GM19023 (cell line): ENCODE results near the gene DUS2.
"Not testable (repeated sequence)": the region's sequence is repeated elsewhere in the genome, so short reads cannot be mapped to it uniquely, and the experiment has no call there.

Experiments used
- ATAC-seq: cut with Tn5 transposase; IDR thresholded peaks from one replicate; pipeline ENCODE4 v1.9.1; 2021; ENCODE audit warnings: mild to moderate bottlenecking, moderate library complexity; ENCODE audit not compliant: unreplicated experiment

The DUS2 gene

DNA sequence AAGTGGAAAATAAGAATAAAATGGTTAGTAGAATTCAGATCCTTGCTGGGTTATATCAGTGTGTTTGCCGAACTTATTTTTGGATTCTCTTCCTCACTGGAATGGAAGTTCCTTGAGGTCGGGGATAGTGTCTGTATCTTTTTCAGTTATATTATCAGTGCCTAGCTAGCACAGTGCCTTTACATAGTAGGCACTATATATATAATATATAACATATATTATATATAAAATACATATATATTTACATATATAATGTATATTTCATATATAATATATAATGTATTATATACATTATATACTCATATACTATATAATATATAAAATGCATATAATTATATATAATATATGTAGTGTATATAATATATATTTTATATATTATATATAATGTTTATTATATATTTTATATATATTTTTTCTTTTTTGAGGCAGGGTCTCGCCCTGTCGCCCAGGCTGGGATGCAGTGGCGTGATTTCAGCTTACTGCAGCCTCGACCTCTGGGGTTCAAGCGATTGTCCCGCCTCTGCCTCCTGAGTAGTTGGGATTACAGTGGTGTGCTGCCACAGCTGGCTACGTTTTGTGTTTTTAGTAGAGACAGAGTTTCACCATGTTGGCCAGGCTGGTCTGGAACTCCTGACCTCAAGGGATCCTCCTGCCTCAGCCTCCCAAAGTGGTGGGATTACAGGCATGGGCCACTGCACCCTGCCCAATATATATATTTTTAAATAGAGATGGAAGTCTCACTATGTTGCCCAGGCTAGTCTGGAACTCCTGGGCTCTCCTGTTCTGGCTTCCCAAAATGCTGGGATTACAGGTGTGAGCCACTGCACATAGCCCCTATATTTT lies 65.3 kb downstream of the DUS2 start:
- no peak for ATAC-seq

DNA sequence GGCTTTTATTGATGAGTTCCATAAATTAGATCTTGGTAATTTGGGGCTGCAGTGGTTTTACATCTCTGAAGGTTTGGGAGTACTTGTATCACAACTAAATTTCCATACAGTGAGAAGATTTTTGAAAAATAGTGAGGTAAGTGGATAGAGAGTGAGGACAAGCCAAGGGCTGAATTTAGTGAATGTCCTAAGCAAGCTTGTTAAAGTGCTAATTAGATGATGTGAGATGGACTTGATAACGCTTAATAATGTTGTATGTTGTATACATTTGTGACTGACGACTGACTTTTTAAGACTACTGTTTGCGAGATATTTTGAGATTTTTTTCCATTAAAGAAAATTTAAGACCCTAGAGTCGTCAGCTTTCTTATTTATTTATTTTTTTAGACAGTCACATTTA lies 66.0 kb downstream of the DUS2 start:
- ATAC-seq = no peak

DNA sequence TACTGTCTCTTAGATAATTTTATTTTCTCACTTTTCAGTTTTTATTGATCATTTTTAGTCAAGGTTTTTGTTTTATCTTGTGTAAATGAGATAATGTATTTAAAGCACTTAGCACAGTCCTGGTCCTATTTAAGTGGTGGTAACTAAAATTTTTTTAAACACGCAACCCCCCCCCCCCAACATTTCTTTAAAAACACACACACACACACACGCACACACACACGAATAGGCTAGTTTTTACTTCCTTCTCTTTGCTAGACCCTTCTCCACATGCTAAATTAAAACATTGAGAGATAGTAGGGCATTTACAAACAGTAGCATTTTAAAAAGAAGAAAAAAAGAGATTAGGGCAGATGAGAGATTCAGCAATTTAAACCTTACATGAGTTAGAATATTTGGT lies 67.0 kb downstream of the DUS2 start:
- no peak for ATAC-seq

DNA sequence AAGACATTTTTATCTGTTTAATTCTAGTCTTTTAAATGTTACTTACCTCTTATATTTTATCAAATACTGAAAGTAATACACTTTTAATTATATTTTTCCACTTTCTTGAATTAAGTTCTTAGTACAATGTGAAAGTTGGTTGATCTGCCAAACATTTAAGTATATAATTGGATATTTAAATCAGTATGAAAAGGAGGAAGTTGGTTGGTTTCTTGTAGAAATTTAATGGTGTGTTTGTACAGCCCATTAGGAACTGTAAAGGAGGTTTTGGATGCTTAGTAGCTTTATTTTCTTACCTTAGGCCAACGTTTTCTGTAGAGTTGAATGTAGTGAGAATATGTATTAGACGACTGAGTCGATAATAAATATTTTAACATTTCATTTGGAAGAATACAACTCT lies 67.4 kb downstream of the DUS2 start:
- ATAC-seq = no peak

DNA sequence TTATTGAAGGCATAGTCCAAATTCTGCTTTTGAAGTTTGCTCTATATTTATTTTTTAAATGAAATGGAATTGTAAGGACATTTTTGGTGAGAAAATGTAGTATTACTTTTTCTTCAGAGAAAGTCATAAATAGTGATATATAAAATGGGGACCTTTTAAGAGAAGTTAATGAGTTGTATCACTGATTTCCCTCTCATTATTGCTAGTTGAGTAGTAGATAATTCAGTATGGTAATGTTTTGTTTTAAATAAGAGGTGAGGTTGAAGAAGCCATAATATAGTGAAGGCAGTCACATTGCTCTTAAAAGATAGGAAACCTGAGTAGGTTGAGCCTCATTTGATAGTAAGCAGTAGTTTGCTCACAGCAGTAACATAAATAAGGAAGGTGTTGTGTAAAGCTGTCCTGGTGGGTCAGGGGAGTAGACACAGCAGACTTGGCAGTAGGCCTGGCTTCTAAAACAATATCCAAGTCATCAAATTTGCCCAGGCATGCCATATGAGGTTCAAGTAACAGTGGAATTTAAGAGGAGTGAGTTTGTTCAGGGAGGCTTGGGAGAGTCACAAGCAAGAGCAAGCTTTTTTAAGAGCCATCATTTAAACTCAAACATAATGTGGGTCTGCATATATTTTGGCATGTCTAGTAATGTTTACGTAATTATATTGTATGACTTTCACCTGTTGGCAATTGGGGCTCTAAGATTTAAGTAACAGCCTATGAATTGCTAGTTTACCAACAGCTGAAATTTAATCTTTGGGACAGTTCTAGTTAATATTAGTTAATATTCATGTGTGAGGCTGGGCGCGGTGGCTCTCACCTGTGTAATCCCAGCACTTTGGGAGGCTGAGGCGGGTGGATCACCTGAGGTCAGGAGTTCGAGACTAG lies 68.5 kb downstream of the DUS2 start:
- ATAC-seq = no peak

DNA sequence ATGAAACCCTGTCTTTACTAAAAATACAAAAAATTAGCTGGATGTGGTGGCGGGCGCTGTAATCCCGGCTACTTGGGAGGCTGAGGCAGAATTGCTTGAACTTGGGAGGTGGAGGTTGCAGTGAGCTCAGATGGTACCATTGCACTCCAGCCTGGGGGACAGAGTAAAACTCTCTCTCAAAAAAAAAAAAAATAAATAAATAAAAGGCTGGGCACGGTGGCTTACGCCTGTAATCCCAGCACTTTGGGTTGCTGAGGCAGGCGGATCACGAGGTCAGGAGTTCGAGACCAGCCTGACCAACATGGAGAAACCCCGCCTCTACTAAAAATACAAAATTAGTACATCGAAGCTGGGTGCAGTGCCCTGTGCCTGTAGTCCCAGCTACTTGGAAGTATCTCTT lies 69.2 kb downstream of the DUS2 start:
- ATAC-seq = not testable (repeated sequence)

DNA sequence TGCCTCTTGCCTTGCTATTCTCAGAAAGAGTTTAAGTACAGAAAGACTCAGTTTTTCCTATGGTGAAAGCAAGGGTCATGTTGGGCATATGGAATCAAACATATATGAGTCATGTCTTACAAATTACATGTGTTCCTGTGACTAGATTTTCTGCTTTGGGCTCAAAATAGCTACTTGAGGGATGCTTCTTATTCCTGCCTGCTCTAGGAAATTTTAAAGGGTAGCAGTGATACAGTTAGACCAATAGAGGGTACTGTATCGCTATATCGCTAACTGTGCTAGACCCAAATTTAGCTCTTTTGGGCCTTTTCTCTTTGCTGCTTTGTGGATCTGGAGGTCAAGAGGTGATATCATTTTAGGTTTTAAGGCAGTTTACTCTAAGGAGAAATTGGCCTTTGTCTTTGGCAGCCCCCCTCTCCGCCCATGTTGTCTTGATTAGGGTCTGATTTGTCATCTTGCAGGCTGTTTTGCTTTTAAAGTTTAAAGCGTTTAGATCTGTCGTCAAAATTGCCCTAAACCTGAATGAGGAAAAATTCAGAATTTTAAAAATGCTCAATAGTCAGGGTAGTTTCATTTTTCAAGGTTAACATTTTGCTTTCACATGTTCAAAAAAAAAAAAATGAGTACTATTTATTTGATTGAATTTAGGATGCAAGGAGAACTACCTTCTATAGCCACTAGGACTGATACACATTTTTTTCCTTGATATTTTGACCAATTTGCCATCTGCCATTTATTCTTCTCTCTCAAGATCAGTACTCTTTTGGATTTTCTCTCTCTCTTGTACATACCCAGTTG lies 70.9 kb downstream of the DUS2 start:
- no peak for ATAC-seq

DNA sequence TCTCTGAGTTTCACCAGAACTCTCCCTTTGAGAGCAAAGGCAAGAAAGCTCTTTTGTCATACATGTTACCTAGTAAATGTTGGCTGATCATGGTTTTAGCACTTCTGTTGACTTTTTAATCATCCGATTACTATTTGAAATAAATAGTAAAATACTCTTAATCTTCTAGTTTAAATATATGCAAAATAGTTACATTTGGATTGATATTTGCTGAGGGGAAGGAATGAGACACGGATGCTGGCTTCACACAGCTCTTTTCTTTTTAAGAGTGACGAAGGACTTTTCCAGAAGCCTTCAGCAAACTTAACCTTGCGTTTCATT lies 71.5 kb downstream of the DUS2 start:
- no peak for ATAC-seq

DNA sequence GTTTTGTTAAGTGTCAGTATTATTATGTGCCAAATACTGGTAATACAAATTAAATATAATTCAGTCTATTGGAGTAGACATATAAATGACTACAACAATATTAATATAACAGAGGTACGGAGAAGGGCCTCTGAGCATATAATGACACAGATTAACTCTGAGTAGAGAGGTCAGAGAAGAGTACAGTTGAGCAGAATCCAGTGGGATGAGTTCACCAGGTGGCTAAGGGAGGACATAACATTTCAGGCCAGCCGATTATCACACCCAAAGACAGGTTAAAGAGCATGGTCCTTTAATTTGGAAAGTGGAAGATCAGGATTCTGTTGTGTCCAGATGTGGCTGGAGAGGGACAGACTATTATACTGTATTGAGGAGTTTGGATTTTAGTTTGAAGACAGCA lies 73.4 kb downstream of the DUS2 start:
- no peak for ATAC-seq

DNA sequence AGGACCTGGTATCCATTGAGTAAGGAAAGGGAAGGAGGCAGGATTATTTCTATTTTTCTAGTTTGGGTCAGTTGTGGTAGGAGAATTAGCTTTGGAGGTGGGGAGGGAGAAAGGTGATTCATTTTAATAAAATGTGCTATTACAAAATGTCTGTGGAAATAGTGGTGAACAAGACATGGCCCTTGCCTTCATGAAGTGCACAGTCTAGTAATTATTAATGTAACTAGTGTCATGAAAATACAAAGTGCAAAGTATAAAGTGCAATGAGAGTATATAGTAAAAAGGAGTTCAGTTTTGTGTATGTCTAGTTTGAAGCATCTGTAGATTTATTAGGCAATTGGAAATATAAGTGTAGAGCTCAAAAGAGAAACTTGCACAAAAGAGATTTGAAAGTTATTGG lies 74.0 kb downstream of the DUS2 start:
- no peak for ATAC-seq

DNA sequence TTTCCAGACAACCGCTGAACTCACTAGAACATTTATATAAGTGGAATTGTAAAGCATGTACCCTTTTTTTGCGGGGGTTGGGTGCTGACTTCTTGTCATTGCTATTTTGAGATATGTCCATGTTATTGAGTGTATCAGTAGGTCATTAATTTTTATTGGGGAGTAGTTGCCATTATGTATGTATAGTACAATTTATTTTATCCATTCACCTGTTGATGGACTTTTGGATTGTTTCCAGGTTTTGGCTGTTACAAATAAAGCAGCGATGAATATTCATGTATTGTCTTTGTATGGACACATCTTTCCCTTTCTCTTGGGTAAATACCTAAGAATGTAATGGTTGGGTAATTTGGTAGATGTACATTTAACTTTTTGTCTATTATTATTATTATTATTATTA lies 74.8 kb downstream of the DUS2 start:
- no peak for ATAC-seq

DNA sequence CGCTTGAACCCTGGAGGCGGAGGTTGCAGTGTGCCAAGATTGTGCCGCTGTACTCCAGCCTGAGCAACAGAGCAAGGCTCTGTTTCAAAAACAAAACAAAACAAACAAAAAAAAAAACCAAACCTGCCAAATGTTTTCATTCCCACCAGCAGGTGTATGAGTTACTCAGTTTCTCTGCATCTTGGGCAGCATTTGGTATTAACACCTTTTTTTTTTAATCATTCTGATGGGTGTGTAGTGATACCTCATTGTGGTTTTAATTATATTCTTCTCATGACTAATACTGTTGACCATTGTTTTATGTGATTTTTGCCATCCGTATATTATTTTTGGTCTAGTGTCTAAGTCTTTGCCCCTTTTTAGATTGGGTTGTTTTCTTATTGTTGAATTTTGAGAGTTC lies 77.4 kb downstream of the DUS2 start:
- no peak for ATAC-seq

DNA sequence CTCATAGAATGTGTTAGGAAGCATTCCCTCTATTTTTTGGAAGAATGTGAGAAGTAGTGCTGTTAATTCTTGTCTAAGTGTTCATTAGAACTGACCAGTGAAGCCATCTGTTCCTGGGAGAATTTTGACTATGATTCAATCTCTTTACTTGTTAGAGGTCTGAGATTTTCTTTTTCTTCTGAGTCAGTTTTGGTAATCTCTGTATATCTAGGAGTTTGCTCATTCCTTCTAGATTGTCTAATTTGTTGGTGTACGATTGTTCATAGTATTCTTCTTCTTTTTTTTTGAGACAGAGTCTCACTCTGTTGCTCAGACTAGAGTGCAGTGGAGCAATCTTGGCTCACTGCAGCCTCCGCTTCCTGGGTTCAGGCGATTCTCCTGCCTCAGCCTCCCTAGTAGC lies 82.5 kb downstream of the DUS2 start:
- ATAC-seq = no peak

DNA sequence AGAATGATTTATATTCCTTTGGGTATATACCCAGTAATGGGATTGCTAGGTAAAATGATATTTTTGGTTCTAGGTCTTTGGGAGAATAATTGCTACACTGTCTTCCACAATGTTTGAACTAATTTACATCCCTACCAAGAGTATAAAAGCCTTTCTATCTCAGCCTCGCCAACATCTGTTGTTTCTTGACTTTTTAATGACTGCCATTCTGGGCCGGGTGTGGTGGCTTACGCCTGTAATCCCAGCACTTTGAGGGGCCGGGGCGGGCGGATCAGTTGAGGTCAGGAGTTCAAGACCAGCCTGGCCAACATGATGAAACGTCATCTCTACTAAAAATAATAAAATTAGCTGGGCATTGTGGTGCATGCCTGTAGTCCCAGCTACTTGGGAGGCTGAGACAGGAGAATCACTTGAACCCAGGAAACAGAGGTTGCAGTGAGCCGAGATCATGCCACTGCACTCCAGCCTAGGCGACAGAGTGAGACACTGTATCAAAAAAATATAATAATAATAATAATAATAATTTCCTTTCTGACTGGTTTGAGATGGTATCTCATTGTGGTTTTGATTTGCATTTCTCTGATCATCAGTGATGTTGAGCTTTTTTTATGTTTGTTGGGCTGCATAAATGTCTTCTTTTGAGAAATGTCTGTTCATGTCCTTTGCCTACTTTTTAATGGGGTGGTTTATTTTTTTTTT lies 84.3 kb downstream of the DUS2 start:
- not testable (repeated sequence) for ATAC-seq

DNA sequence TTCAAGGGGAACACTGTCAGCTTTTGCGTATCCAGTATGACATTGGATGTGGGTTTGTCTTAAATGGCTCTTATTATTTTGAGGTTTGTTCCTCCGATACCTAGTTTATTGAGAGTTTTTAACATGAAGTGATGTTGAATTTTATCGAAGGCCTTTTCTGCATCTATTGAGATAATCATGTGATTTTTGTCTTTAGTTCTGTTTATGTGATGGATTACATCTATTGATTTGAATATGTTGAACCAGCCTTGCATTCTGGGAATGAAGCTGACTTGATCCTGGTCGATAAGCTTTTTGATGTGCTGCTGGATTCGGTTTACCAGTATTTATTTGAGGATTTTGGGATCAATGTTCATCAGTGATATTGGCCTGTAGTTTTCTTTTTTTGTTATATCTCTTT lies 86.1 kb downstream of the DUS2 start:
- ATAC-seq = not testable (repeated sequence)

DNA sequence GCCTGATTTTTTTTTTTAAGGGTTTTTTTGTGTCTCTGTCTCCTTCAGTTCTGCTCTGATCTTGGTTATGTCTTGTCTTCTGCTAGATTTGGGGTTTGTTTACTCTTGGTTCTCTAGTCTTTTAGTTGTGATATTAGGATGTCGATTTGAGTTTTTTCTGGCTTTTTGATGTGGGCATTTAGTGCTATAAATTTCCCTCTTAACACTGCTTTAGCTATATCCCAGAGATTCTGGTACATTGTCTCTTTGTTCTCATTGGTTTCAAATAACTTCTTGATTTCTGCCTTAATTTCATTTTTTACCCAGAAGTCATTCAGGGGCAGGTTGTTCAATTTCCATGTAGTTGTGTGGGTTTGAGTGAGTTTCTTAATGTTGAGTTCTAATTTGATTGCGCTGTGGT lies 87.5 kb downstream of the DUS2 start:
- not testable (repeated sequence) for ATAC-seq

DNA sequence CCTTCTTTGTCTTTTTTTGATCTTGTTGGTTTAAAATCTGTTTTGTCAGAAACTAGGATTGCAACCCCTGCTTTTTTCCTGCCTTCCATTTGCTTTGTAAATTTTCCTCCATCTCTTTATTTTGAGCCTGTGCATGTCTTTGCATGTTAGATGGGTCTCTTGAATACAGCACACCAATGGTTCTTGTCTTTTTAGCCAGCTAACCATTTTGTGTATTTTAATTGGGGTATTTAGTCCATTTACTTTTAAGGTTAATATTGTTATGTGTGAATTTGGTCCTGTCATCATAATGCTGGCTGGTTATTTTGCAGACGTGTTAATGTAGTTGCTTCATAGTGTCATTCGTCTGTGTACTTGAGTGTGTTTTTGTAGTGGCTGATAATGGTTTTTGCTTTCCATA lies 88.3 kb downstream of the DUS2 start:
- ATAC-seq = no peak

DNA sequence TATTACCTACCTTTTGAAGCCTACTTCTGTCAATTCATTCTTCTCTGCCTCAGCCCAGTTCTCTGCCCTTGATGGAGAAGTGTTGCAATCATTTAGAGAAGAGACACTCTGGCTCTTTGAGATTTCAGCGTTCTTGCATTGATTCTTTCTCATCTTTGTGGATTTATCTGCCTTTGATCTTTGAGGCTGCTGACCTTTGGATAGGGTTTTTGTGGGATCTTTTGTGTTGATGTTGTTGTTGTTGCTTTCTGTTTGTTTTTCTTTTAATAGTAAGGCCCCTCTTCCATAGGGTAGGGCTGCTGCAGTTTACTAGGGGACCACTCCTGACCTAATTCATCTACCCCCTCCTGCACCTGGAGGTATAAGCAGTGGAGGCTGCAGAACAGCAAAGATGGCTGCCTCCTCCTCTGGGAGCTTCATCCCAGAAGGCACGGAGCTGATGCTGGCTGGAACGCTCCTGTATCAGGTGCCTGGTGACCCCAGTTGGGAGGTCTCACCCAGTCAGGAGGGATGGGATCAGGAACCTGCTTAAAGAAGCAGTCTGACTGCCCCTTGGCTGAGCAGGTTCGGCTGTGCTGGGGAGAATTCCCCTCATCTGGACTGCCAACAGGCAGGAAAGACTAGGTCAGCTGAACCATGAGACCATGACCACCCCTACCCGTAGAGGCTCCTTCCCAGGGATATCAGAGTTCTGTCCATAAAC lies 90.1 kb downstream of the DUS2 start:
- ATAC-seq = no peak

DNA sequence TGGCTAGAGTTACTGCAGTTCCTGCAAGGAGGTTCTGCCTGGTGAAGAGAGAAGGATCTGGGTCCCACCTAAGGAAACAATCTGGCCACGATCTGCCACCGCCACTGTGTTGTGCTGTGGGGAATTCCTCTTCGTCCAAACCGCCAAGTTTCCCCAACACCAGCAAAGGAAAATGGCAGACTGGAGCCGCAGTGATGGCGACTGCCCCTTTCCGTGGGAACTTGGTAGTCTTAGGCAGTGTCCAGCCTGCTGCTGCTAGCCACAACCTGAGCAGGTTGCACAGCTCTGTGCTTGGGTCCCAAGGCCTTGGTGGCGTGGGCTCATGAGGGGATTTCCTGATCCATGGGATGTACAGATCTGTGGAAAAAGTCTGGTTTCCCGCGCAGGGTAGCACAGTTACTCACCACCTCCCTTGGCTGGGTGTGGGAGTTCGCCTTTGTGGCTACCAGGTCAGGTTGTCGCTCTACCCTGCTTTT lies 90.7 kb downstream of the DUS2 start:
- ATAC-seq = no peak

DNA sequence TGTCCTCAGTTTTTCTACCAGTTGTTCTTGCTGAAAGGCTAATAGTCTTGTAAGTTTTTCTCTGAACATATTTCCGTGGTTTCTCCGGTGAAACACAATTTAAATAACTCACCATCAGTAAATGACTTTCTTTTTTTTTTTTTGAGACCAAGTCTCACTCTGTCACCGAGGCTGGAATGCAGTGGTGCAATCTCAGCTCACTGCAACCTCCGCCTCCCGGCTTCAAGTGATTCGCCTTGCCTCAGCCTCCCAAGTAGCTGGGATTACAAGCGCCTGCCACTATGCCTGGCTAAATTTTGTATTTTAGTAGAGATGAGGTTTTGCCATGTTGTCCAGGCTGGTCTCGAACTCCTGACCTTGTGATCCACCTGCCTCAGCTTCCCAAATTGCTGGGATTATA lies 91.9 kb downstream of the DUS2 start:
- not testable (repeated sequence) for ATAC-seq
